BJ (cell line): ENCODE results near the gene RAB11FIP4. TPM values are rescaled to one million over a fixed set of nuclear protein-coding genes. Genes with fewer than 3 reads are reported as not detected.

Experiments used
- CTCF ChIA-PET: fragments of 350-600 bp; formaldehyde crosslinking; extraction: SDS; loops from one replicate; lab custom pipeline; 2021; ENCODE audit warnings: antibody characterized with exemption, inconsistent platforms; lab: Yijun Ruan, JAX
- POLR2A ChIA-PET: fragments of 300-600 bp; sonication (Branson Sonifier 250); formaldehyde crosslinking; extraction: SDS; loops from one replicate; lab custom pipeline; 2021; ENCODE audit warnings: antibody characterized with exemption; lab: Charles Lee
- DNase-seq: peaks from one replicate; pipeline ENCODE4 v3.0.0-alpha.2; 2011; ENCODE audit warnings: low read depth
- H3K27me3 ChIP-seq: 2 replicates; pipeline ENCODE4 v1.6.0; 2011; ENCODE audit warnings: low read length; ENCODE audit not compliant: control insufficient read depth, insufficient read depth
- H3K36me3 ChIP-seq: 2 replicates; pipeline ENCODE4 v1.5.1; 2011; ENCODE audit warnings: low read length; ENCODE audit not compliant: control insufficient read depth, insufficient read depth
- H3K4me3 ChIP-seq: 2 replicates; pipeline ENCODE4 v1.5.1; 2011; ENCODE audit warnings: low read depth, mild to moderate bottlenecking, control low read depth, low read length
- CTCF ChIP-seq: IDR thresholded peaks from 2 replicates; pipeline ENCODE4 v1.5.1; 2011; ENCODE audit warnings: low read depth, mild to moderate bottlenecking, control low read depth, inconsistent platforms, low read length, moderate library complexity; ENCODE audit not compliant: insufficient read depth
- polyA plus RNA-seq: library from polyadenylated mRNA; depleted of rRNA; stranded (reverse); fragments of >200 nt; gene quantifications from 2 replicates; pipeline ENCODE4 v1.2.3, GENCODE V29; 2011

Gene RAB11FIP4
- polyA plus RNA-seq, 1 experiment: 0.15 TPM

GRCh38 chr17:31452101-31452500 lies 60.6 kb downstream of the RAB11FIP4 start:
- Histone ChIP-seq H3K27me3 (peaks cover 5% of the 10 kb centered on the region), H3K4me3 (no peak overlapping the region), H3K36me3 (no peaks in the 10 kb centered on the region)
- DNase-seq: no peak
- CTCF ChIA-PET: interaction anchor here (1.0 kb wide), 1 partner anchor 73 kb away, joined by 3 read pairs; no protein-coding TSS in a partner anchor
- POLR2A ChIA-PET: no interaction called here
- TF ChIP-seq CTCF: no peak

- POLR2A ChIA-PET: no interaction called here
- CTCF ChIA-PET: no interaction called here
- Histone ChIP-seq H3K4me3 (no peak overlapping the region), H3K27me3 (peaks cover 5% of the 10 kb centered on the region), H3K36me3 (no peaks in the 10 kb centered on the region)
- TF ChIP-seq CTCF: no peak
- no peak for DNase-seq
Observed at GRCh38 chr17:31452561-31453110, 61.2 kb downstream of the RAB11FIP4 start.

- no peaks in the 10 kb centered on the region for H3K36me3 ChIP-seq
- no peak overlapping the region for H3K4me3 ChIP-seq
- peaks cover 8% of the 10 kb centered on the region for H3K27me3 ChIP-seq
- TF ChIP-seq CTCF: no peak
- CTCF ChIA-PET: no interaction called here
- DNase-seq: no peak
- POLR2A ChIA-PET: no interaction called here
Observed at GRCh38 chr17:31453896-31454295, 62.4 kb downstream of the RAB11FIP4 start.

- TF ChIP-seq CTCF: no peak
- DNase-seq: no peak
- Histone ChIP-seq H3K27me3 (peaks cover 13% of the 10 kb centered on the region), H3K4me3 (no peak overlapping the region), H3K36me3 (no peaks in the 10 kb centered on the region)
- ChIA-PET POLR2A (no interaction called here), CTCF (interaction anchor here (0.5 kb wide), 1 partner anchor 426 kb away, joined by 3 read pairs; no protein-coding TSS in a partner anchor)
Observed at GRCh38 chr17:31456814-31457213, 65.3 kb downstream of the RAB11FIP4 start.

- Histone ChIP-seq H3K36me3 (no peaks in the 10 kb centered on the region), H3K27me3 (peaks cover 13% of the 10 kb centered on the region), H3K4me3 (no peak overlapping the region)
- POLR2A ChIA-PET: no interaction called here
- no peak for DNase-seq
- CTCF ChIA-PET: interaction anchor here (0.5 to 0.7 kb wide), 2 partner anchors 24 to 425 kb away, joined by 3 to 4 read pairs; no protein-coding TSS in a partner anchor
- no peak for TF ChIP-seq CTCF
Observed at GRCh38 chr17:31457391-31458234, 66.1 kb downstream of the RAB11FIP4 start.
